ENCODE results near the gene CDH15. TPM values are rescaled to one million over a fixed set of nuclear protein-coding genes. Genes with fewer than 3 reads are reported as not detected.
"Not testable (repeated sequence)": the region's sequence is repeated elsewhere in the genome, so short reads cannot be mapped to it uniquely, and the experiment has no call there.

The CDH15 gene
- total RNA-seq, 1 donor from 2014 or later, result 0.06 TPM

DNA sequence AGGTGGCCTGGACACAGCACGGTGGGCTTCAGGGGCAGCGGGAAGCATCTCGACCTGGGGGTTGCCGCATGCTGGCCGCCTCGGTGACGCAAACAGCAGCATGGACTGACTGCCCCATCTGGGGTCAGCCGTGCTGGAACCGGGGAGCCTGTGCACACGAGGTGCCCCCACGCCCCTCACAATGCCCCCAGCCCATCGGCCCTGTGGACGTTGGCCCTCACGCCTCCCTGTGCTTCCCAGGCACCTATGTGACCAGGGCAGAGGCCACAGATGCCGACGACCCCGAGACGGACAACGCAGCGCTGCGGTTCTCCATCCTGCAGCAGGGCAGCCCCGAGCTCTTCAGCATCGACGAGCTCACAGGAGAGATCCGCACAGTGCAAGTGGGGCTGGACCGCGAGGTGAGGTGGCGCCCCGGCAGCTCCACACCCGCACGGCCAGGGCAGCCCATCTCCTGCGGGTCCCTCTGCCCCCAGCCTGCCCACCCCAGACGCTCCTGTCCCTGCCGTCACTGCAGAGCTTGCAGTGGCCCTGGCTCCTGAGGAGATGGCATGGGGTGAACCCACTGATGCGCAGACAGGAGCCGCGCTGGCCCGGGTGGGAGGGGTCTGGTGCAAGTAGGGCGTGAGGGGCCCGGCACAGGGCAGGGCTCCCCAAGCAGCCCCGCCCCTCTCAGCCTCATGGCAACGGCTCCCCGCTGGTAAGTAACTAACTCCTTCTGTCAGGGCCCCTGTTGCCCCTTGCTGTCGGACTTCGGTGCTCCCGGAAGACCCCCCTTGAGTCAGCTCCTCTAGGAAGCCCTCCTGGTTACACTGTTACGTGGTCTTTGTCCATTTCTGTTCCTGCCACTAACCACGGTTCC is 13.6 kb downstream of the CDH15 start:
- no peak for DNase-seq (ENCODE audit: extremely low read depth, low read depth, low spot score)

GRCh38 chr16:89185887-89186592 is 14.5 kb downstream of the CDH15 start:
- not testable (repeated sequence) for DNase-seq (ENCODE audit: extremely low read depth, low read depth, low spot score)

GRCh38 chr16:89186593-89187031 is 15.1 kb downstream of the CDH15 start:
- DNase-seq (ENCODE audit: extremely low read depth, low read depth, low spot score), result not testable (repeated sequence)

DNA sequence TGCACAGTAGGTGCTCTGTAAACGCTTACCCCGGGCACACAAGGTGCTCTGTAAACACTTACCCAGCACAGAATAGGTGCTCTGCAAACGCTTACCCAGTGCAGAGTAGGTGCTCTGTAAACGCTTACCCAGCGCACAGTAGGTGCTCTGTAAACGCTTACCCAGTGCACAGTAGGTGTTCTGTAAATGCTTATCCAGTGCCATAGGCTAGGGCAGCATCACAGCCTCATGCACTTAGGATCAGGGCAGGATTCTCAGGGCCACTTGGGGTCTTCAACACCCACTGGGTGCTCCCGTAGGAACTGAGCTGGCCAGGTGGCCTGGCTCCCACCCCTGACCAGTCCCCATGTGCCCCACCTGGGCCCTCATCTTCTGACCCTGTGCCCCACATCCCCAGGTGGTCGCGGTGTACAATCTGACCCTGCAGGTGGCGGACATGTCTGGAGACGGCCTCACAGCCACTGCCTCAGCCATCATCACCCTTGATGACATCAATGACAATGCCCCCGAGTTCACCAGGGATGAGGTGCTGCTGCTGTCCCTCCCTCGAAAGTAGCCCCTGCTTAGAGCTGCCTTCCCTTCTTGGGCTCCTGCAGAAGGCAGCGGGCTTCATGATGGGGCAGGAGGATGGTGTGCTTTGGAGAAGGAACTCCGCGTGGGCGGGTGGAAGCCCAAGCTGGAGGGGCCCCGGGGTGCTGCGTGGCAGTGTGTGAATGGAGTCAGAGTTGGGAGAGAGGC is 15.7 kb downstream of the CDH15 start:
- DNase-seq (ENCODE audit: extremely low read depth, low read depth, low spot score), result no peak

GRCh38 chr16:89187770-89188392 is 16.3 kb downstream of the CDH15 start:
- DNase-seq (ENCODE audit: extremely low read depth, low read depth, low spot score), result no peak

GRCh38 chr16:89188471-89189357 is 17.2 kb downstream of the CDH15 start:
- DNase-seq (ENCODE audit: extremely low read depth, low read depth, low spot score), result not testable (repeated sequence)

- DNase-seq (ENCODE audit: extremely low read depth, low read depth, low spot score), result no peak
Measured at GRCh38 chr16:89189358-89190025, 17.9 kb downstream of the CDH15 start.

GRCh38 chr16:89190150-89190958 is 18.8 kb downstream of the CDH15 start:
- DNase-seq (ENCODE audit: extremely low read depth, low read depth, low spot score), result no peak

DNA sequence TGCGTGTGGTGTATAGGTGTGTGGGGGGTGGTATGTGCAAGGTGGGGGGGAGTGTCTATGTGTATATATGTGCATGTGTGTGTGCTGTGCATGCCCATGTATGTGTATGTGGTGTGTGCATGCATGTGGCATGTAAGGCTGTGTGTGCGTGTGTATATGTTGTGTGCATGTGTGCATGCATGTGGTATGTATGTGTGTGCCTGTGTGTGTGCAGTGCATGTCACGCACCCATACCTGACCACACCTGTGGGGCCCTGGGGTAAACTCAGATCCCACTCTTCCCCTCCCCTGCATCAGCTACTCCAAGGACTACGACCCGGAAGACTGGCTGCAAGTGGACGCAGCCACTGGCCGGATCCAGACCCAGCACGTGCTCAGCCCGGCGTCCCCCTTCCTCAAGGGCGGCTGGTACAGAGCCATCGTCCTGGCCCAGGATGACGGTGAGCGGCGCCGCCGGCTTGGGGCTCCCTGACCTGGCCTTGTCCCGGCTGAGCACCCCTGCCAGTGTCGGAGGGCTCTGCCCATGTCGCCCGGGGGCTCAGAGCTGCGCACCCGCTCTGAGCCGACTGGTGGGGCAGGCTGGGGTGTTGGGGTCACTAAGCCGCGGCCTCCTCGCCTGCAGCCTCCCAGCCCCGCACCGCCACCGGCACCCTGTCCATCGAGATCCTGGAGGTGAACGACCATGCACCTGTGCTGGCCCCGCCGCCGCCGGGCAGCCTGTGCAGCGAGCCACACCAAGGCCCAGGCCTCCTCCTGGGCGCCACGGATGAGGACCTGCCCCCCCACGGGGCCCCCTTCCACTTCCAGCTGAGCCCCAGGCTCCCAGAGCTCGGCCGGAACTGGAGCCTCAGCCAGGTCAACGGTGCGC is 19.7 kb downstream of the CDH15 start:
- no peak for DNase-seq (ENCODE audit: extremely low read depth, low read depth, low spot score)

DNA sequence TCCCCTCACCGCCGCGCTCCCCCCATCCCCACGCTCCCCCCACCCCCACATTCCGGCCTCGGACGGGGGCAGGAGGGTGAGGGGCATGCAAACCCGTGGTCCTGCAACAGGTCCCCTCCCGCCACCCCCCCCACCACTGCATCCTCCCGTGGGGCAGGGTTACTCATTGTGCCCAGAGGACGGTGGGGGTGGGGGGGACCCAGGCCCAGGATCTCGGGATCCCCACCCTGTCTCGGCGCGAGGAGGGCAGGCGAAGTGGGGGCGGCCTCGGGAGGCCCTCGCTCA is 20.3 kb downstream of the CDH15 start:
- no peak for DNase-seq (ENCODE audit: extremely low read depth, low read depth, low spot score)

DNA sequence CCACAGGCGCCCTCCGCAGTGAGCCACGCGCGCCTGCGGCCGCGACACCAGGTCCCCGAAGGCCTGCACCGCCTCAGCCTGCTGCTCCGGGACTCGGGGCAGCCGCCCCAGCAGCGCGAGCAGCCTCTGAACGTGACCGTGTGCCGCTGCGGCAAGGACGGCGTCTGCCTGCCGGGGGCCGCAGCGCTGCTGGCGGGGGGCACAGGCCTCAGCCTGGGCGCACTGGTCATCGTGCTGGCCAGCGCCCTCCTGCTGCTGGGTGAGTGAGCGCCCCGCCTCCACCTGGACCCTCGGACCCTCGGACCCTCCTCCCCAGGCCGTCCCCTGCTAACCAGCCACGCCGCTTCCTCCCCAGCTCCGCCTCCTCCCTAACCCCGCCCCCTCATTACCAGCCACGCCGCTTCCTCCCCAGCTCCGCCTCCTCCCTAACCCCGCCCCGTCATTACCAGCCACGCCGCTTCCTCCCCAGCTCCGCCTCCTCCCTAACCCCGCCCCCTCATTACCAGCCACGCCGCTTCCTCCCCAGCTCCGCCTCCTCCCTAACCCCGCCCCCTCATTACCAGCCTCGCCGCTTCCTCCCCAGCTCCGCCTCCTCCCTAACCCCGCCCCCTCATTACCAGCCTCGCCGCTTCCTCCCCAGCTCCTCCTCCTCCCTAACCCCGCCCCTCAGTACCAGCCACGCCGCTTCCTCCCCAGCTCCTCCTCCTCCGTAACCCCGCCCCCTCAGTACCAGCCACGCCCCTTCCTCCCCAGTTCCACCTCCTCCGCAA is 20.8 kb downstream of the CDH15 start:
- DNase-seq (ENCODE audit: extremely low read depth, low read depth, low spot score), result peak; percentile 56

DNA sequence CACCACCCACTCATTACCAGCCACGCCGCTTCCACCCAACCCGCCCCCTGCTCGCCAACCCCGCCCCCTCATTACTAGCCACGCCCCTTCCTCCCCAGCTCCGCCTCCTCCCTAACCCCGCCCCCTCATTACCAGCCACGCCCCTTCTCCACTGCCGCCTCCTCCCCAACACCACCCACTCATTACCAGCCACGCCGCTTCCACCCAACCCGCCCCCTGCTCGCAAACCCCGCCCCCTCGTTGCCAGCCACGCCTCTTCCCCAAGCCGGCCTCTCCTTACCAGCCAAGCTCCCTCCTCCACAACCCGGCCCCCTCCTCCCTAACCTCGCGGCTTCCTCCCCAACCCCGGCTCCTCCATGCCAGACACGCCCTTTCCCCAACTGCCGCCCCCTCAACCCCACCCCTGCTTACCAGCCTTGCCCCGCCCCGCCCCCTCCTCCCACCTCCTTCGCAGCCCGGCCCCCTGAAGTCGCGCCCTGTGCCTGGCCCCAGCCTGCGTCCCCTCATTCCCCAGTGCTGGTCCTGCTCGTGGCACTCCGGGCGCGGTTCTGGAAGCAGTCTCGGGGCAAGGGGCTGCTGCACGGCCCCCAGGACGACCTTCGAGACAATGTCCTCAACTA is 21.5 kb downstream of the CDH15 start:
- DNase-seq (ENCODE audit: extremely low read depth, low read depth, low spot score), result no peak

GRCh38 chr16:89193576-89194293 is 22.2 kb downstream of the CDH15 start:
- DNase-seq (ENCODE audit: extremely low read depth, low read depth, low spot score), result no peak

GRCh38 chr16:89194340-89195311 is 23.1 kb downstream of the CDH15 start:
- DNase-seq (ENCODE audit: extremely low read depth, low read depth, low spot score), result no peak
